RWPE1 (cell line): ENCODE results near the gene DCAF5.

Experiments used
- CTCF ChIA-PET: fragments of 350-600 bp; sonication (Branson Sonifier 250); formaldehyde crosslinking; extraction: SDS; loops from one replicate; lab custom pipeline; 2021; lab: Yijun Ruan, JAX
- POLR2A ChIA-PET: fragments of 400-600 bp; formaldehyde crosslinking; extraction: SDS; loops from one replicate; lab custom pipeline; 2020; ENCODE audit warnings: antibody characterized with exemption; ENCODE audit not compliant: low non-redundant PET; lab: Yijun Ruan, JAX
- DNase-seq: peaks from one replicate; pipeline ENCODE4 v3.0.0; 2012; ENCODE audit warnings: low spot score
- H3K27ac ChIP-seq: fragments of 450-650 bp; 2 replicates; pipeline ENCODE4 v1.5.1; 2017
- TF ChIP-seq, protein P1 (sequence below): fragments of 450-650 bp; conservative IDR thresholded peaks from 2 replicates; pipeline ENCODE4 v1.5.1; 2017; ENCODE audit warnings: low read depth, mild to moderate bottlenecking

The DCAF5 gene

DNA sequence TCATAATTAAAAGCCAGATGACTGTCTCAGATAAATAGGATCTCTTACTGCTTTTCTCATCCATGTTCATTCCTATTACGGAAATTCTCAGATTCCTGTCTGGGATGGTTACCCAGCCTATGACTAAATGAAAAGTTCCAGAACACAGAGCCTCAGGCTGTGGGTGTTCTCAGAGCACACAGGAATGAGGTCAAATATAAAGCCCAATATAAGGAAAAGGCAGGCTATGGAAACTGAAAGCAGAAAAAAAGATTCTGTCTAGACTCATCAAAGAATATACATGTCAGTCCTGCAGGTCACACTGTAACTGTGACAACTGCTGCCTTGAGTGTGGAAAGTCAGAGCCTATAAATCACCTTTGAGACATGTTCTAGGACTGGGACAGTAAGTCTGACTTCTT is 64.3 kb downstream of the DCAF5 start:
- ChIA-PET POLR2A (interaction anchor here (0.6 kb wide), 1 partner anchor 155 kb away, joined by 5 read pairs; no protein-coding TSS in a partner anchor), CTCF (no interaction called here)
- DNase-seq: peak; percentile 46
- TF ChIP-seq, protein P1, sequence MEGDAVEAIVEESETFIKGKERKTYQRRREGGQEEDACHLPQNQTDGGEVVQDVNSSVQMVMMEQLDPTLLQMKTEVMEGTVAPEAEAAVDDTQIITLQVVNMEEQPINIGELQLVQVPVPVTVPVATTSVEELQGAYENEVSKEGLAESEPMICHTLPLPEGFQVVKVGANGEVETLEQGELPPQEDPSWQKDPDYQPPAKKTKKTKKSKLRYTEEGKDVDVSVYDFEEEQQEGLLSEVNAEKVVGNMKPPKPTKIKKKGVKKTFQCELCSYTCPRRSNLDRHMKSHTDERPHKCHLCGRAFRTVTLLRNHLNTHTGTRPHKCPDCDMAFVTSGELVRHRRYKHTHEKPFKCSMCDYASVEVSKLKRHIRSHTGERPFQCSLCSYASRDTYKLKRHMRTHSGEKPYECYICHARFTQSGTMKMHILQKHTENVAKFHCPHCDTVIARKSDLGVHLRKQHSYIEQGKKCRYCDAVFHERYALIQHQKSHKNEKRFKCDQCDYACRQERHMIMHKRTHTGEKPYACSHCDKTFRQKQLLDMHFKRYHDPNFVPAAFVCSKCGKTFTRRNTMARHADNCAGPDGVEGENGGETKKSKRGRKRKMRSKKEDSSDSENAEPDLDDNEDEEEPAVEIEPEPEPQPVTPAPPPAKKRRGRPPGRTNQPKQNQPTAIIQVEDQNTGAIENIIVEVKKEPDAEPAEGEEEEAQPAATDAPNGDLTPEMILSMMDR: no peak
- H3K27ac ChIP-seq: no peak overlapping the region

DNA sequence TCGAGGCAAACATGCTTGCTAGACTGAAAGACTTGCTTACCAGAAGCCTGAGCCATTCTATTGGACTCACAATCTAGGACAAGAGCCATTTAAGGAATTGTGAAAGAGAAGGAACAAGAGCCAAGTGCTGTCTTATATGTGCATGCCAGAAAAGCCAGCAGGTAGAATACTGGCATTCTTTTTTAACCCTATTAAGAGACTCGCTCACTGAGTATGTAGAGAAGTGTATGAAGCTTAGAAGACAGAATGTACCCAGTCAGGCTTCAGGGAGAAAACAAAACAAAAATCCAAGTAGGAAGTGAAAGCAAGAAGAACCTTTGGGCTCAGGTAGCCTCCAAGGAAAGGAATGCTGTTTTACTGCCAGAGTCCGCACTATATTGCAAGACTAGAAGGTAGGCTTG is 65.9 kb downstream of the DCAF5 start:
- H3K27ac ChIP-seq: no peak overlapping the region
- no peak for DNase-seq
- POLR2A ChIA-PET: no interaction called here
- CTCF ChIA-PET: interaction anchor here (0.7 kb wide), 1 partner anchor 171 kb away, joined by 3 read pairs; no protein-coding TSS in a partner anchor
- TF ChIP-seq, protein P1: no peak

DNA sequence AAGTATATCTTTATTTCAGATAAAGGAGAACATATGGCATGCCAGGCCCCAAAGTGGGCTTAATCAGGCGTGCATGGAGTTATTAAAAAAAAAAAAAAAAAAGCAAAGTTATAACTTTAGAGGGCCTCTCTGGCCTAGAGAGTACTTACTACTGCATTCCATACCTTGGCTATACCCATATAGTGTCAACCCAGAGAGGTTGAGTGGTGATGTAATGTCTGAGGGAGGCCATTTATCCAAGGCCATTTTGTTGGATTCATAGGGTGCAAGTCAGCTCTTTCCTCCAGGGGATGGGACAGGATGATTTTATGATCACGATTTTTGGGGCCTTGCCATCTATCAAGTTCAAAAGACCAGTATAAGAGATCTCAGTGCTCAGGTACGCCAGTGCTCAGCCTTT is 66.4 kb downstream of the DCAF5 start:
- no peak for DNase-seq
- ChIA-PET CTCF (interaction anchor here (0.7 kb wide), 1 partner anchor 170 kb away, joined by 3 read pairs; no protein-coding TSS in a partner anchor), POLR2A (no interaction called here)
- TF ChIP-seq, protein P1: no peak
- H3K27ac ChIP-seq: no peak overlapping the region

DNA sequence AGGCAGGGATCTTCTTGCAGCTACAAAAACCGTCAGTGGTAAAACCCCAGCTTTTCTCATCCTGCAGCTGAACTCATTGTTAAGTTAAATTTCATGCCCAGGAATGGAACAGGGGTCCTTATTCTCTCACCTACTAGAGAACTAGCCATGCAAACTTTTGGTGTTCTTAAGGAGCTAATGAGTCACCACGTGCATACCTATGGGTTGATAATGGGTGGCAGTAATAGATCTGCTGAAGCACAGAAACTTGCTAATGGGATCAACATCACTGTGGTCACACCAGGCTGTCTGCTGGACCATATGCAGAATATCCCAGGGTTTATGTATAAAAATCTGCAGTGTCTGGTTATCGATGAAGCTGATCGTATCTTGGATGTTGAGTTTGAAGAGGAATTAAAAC is 68.9 kb downstream of the DCAF5 start:
- no peak overlapping the region for H3K27ac ChIP-seq
- POLR2A ChIA-PET: no interaction called here
- CTCF ChIA-PET: no interaction called here
- TF ChIP-seq, protein P1: no peak
- DNase-seq: no peak

DNA sequence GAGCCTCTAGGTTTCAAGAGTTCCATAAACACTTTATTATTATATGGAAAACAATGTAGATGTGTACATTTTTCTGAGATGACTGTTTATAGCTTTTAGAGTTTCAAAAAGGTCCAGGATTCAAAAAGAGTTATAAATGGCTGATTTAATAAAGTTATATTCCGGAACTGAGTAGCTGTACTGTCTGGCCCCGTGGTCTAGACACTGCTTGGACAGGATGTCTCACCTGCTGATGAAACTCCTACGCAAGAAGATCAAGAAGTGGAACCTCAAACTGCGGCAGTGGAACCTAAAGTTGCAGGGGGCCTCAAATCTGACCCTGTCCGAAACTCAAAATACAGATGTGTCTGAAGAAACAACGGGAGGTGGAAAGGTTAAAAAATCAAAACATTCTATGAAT is 69.7 kb downstream of the DCAF5 start:
- TF ChIP-seq, protein P1: no peak
- ChIA-PET CTCF (no interaction called here), POLR2A (no interaction called here)
- no peak overlapping the region for H3K27ac ChIP-seq
- no peak for DNase-seq

DNA sequence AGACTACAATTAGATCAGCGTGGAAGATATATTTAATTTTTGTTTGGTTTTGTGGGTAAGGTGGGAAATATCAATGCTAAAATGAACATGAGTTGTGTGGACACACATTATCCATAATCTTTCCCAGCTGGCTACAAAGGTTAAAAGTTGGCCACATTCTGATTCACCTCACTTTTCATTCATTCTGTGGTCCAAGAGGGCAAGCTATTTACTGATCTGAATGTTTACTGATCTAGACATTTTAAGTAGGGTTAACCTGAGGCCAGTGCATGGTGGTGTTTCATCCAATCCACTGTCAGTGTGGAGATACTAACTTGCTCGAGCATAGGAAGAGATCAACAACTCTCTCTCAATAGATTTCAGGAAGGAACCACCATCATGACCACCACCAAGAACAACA is 71.6 kb downstream of the DCAF5 start:
- no peak overlapping the region for H3K27ac ChIP-seq
- POLR2A ChIA-PET: interaction anchor here (0.5 kb wide), 1 partner anchor 101 kb away, joined by 3 read pairs; no protein-coding TSS in a partner anchor

More for the DNA sequence above, 71.6 kb downstream of the DCAF5 start:
- TF ChIP-seq, protein P1: no peak
- DNase-seq: no peak
- CTCF ChIA-PET: no interaction called here
